Measurements from ENCODE around the gene B3GNT7.

DNA sequence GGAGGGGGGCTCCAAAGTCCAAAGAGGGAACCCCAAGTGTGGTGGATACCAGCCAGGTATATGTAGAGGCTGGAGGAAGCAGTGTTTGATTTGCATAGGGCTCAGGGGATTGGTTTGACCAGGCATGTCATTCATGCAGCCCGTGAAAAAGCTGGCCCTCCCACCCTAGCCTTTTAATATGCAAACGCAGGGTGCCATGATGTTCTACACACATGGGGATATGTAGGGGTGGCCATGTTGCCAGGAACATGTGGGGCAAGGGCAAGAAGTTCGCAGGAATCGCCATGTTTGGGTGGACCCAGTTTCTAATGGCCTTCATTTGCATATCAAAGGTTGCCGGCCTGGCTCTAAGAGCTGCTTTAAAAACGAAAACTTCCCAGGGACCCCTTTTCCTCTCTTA lies 33.6 kb downstream of the B3GNT7 start:
- no peak for TF ChIP-seq TAF1 (IDR thresholded peaks at IDR 0.05; ENCODE audit: borderline replicate concordance, low read depth, low read length)
- no peak for TF ChIP-seq POLR2A (IDR thresholded peaks at IDR 0.05; ENCODE audit: low read depth, low read length)
- no peak for TF ChIP-seq POLR2AphosphoS5 (IDR thresholded peaks at IDR 0.05; ENCODE audit: low read depth, low read length)
